ENCODE measurements around the gene PTCD2. TPM values are rescaled to one million over a fixed set of nuclear protein-coding genes. Genes with fewer than 3 reads are reported as not detected.

Gene PTCD2
- total and polyA plus RNA-seq, 8 donors = 0.80 to 5.3 (median 2.7) TPM

DNA sequence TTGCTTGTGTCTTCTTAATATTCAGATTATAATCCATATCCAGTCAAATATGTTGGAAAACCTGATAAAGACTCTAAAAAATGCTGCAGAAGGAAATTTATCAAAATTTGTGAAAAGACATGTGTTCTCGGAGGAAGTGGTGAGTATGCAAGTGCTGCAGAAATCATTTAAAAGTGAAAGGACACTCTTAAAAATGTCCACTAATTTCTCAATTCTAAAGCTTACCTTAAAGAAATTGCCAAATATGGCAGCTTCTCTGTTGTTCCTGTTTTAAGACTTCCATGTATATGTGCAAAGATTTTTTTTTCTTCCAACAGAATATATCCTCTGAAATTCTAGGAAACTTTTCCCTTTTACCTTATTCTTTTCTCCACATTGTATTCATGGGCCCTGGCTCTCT lies 32.4 kb downstream of the PTCD2 start:
- FAIRE-seq = no peak
- no peak for ATAC-seq

DNA sequence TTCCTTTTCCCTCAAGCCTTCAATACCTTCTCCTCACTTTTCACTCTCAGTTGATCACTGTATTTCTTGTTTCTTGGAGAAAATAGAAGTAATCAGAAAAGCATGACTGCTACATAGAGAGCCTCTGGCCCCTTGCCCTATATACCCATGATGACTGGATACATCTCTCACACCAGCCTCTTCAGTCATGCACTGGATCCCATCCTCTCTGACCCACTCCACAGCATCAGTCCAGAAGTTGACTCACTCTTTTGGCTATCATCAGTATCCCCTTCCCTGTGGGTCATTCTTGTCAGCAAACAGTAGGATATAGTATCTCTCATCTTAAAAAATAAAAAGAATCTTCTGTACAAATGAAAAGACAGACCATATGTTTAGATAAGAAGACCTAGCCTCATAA lies 32.9 kb downstream of the PTCD2 start:
- TF ChIP-seq, protein P1, sequence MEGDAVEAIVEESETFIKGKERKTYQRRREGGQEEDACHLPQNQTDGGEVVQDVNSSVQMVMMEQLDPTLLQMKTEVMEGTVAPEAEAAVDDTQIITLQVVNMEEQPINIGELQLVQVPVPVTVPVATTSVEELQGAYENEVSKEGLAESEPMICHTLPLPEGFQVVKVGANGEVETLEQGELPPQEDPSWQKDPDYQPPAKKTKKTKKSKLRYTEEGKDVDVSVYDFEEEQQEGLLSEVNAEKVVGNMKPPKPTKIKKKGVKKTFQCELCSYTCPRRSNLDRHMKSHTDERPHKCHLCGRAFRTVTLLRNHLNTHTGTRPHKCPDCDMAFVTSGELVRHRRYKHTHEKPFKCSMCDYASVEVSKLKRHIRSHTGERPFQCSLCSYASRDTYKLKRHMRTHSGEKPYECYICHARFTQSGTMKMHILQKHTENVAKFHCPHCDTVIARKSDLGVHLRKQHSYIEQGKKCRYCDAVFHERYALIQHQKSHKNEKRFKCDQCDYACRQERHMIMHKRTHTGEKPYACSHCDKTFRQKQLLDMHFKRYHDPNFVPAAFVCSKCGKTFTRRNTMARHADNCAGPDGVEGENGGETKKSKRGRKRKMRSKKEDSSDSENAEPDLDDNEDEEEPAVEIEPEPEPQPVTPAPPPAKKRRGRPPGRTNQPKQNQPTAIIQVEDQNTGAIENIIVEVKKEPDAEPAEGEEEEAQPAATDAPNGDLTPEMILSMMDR (IDR thresholded peaks at IDR 0.05) = no peak
- no peak for FAIRE-seq

More for the DNA sequence above, 32.4 kb downstream of the PTCD2 start:
- TF ChIP-seq, protein P1 (IDR thresholded peaks at IDR 0.05) = no peak
- Histone ChIP-seq H3K4me3 (no peak overlapping the region), H3K36me3 (no peaks in the 10 kb centered on the region), H3K9me3 (no peaks in the 10 kb centered on the region), H3K27ac (no peak overlapping the region), H3K27me3 (no peaks in the 10 kb centered on the region), H3K4me1 (no peaks in the 10 kb centered on the region)
- intact Hi-C loops (cut with DNase I) = no loop called here
- DNase-seq = no peak
- 95 to 100% methylated on average over 1 of the region's 1 CpG for whole genome bisulfite sequencing, 2 donors

DNA sequence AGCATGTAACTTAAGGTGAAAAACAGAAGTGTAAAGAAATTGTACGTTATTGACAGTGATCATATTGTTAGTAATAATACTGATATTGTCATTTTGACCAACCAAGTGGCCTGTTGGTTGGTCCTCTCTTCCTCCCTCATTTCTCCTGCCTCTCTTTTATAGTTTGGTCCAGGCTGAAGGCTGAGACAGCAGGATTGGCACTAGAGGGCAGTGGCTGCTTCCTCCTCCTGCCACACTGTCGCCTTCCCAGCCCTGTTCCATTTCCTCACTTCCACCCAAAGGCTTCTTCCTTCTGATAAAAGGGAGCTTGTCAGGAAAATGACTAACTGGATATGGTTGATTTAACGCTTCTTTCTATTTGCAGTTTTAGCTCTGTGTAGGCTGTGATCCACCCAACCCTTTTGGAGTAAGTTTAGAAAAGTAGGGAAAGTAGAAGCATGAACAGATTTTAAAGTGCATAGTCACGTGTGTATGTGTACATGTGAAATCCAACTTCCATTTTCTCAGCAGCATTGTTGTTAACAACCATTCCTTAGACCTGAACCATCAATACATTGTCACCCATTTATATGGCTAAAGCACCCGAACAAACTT lies 35.6 kb downstream of the PTCD2 start:
- no peaks in the 10 kb centered on the region for H3K27me3 ChIP-seq
- H3K4me3 ChIP-seq = no peak overlapping the region
- ATAC-seq = peak in 3 of 4 donors; percentile 59 to 72 (median 68)
- TF ChIP-seq, protein P1 (IDR thresholded peaks at IDR 0.05) = peak in 1 of 4 donors; percentile 8
- 75 to 81% methylated on average over 5 of the region's 5 CpGs for WGBS, 2 donors
- no peaks in the 10 kb centered on the region for H3K36me3 ChIP-seq
- no peaks in the 10 kb centered on the region for H3K9me3 ChIP-seq
- H3K27ac ChIP-seq = no peak overlapping the region
- no peak for FAIRE-seq
- no peak for DNase-seq
- no peaks in the 10 kb centered on the region for H3K4me1 ChIP-seq
- intact Hi-C loops (cut with DNase I) = no loop called here

More for the DNA sequence above, 32.9 kb downstream of the PTCD2 start:
- Histone ChIP-seq H3K9me3 (no peaks in the 10 kb centered on the region), H3K27me3 (no peaks in the 10 kb centered on the region), H3K4me1 (no peaks in the 10 kb centered on the region), H3K36me3 (no peaks in the 10 kb centered on the region), H3K4me3 (no peak overlapping the region), H3K27ac (no peak overlapping the region)
- DNase-seq = no peak
- intact Hi-C loops (cut with DNase I) = no loop called here
- ATAC-seq = no peak

DNA sequence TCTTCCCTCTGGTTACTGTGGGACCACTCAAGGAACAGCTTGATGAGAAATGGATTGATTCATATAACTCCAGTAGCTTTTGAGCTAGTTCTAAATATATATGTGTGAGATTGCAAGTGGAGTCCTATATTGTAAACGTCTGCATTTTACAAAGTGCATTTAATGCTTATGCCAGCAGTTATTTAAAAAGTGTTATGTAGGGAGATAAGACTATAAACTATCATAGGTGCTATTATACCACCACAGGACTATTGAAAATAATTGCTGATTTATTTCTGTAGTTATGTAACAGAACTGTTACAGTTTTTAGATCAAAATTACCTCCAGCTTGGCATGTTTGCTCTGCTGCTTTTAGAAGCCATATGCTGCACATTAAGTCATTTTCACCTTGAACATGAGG lies 36.2 kb downstream of the PTCD2 start:
- DNase-seq (no peak), ATAC-seq (no peak), FAIRE-seq (no peak)
- TF ChIP-seq, protein P1 (IDR thresholded peaks at IDR 0.05) = no peak
- WGBS, 2 donors = 61 to 79% methylated on average over 1 of the region's 1 CpG
- Histone ChIP-seq H3K4me1 (no peaks in the 10 kb centered on the region), H3K27me3 (no peaks in the 10 kb centered on the region), H3K27ac (no peak overlapping the region), H3K9me3 (no peaks in the 10 kb centered on the region), H3K4me3 (no peak overlapping the region), H3K36me3 (no peaks in the 10 kb centered on the region)
- intact Hi-C loops (cut with DNase I) = no loop called here

DNA sequence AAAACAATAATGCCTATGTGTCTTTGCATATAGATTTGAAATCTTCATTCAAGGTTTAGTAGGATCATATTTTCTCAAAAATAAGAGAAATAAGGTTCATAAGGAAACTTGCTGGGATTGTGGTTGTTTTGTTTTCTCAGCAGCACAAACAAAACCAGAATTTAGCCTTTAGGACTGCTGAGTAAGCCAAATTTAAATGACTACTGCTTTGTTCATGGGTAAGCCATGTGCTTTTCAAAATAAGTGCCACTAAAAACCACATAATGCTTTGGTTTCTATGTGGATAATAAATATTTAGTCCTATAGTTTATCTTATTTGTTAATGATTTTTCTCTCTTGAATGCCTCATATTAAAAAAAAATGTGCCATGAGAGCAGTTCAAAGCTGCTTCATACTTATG lies 38.8 kb downstream of the PTCD2 start:
- Histone ChIP-seq H3K4me1 (no peaks in the 10 kb centered on the region), H3K27ac (no peak overlapping the region), H3K36me3 (no peaks in the 10 kb centered on the region), H3K4me3 (no peak overlapping the region), H3K27me3 (no peaks in the 10 kb centered on the region), H3K9me3 (no peaks in the 10 kb centered on the region)
- TF ChIP-seq, protein P1 (IDR thresholded peaks at IDR 0.05) = no peak
- intact Hi-C loops (cut with DNase I) = no loop called here
- DNase-seq (no peak), FAIRE-seq (no peak), ATAC-seq (no peak)
